Stimulated activated CD8-positive, alpha-beta memory T cell treated with anti-CD3 and anti-CD28 coated beads, Interleukin-15, amount 100 ng/mL, for 48 hours (primary cell): Measurements from ENCODE around the gene PRELP.

Source experiments
- DNase-seq, 2 donors: peaks; one replicate each; pipeline ENCODE4 v3.0.0-alpha.2; 2020; ENCODE audit warnings: low read depth in 2 of 2

PRELP gene

GRCh38 chr1:203524152-203524551 is 48.5 kb downstream of the PRELP start:
- no peak for DNase-seq

- no peak for DNase-seq
Observed at GRCh38 chr1:203524824-203525223, 49.2 kb downstream of the PRELP start.

GRCh38 chr1:203525685-203526084 is 50.1 kb downstream of the PRELP start:
- DNase-seq = no peak

GRCh38 chr1:203526130-203526529 is 50.5 kb downstream of the PRELP start:
- no peak for DNase-seq

GRCh38 chr1:203526572-203526971 is 51.0 kb downstream of the PRELP start:
- no peak for DNase-seq

GRCh38 chr1:203527013-203527412 is 51.4 kb downstream of the PRELP start:
- no peak for DNase-seq

GRCh38 chr1:203528063-203528462 is 52.5 kb downstream of the PRELP start:
- DNase-seq = no peak

GRCh38 chr1:203528976-203529835 is 53.6 kb downstream of the PRELP start:
- DNase-seq = no peak

GRCh38 chr1:203531063-203531462 is 55.5 kb downstream of the PRELP start:
- DNase-seq = no peak

- DNase-seq = no peak
Observed at GRCh38 chr1:203534012-203534411, 58.4 kb downstream of the PRELP start.

- no peak for DNase-seq
Observed at GRCh38 chr1:203534526-203534925, 58.9 kb downstream of the PRELP start.

GRCh38 chr1:203536575-203536974 is 61.0 kb downstream of the PRELP start:
- DNase-seq = no peak

- no peak for DNase-seq
Observed at GRCh38 chr1:203536980-203537455, 61.4 kb downstream of the PRELP start.

- DNase-seq = no peak
Observed at GRCh38 chr1:203537806-203538464, 62.3 kb downstream of the PRELP start.

GRCh38 chr1:203538726-203539125 is 63.1 kb downstream of the PRELP start:
- no peak for DNase-seq

- no peak for DNase-seq
Observed at GRCh38 chr1:203539831-203540546, 64.4 kb downstream of the PRELP start.
